ENCODE measurements around the gene DNAH6. TPM values are rescaled to one million over a fixed set of nuclear protein-coding genes. Genes with fewer than 3 reads are reported as not detected.

DNAH6 gene
- total RNA-seq, 1 experiment from 2014 or later: 0.32 TPM

GRCh38 chr2:84711651-84712050 is 195.4 kb downstream of the DNAH6 start:
- Mint-ChIP-seq H3K27ac (ENCODE audit: unreplicated experiment) (no peak overlapping the region), H3K4me3 (ENCODE audit: unreplicated experiment) (no peak overlapping the region), H3K4me1 (ENCODE audit: low read depth, unreplicated experiment) (no peaks in the 10 kb centered on the region), H3K36me3 (ENCODE audit: insufficient read depth, unreplicated experiment) (no peaks in the 10 kb centered on the region), H3K9me3 (ENCODE audit: unreplicated experiment) (no peaks in the 10 kb centered on the region), H3K27me3 (ENCODE audit: insufficient read depth, unreplicated experiment) (peaks cover 10% of the 10 kb centered on the region)
- Histone ChIP-seq H3K9me3 (no peaks in the 10 kb centered on the region), H3K36me3 (ENCODE audit: control insufficient read depth, insufficient read depth, low read length) (no peaks in the 10 kb centered on the region), H3K27me3 (replicated peaks; ENCODE audit: control insufficient read depth, insufficient read depth, low read length) (no peaks in the 10 kb centered on the region), H3K4me3 (ENCODE audit: low read depth, low read length) (no peak overlapping the region), H3K4me1 (no peaks in the 10 kb centered on the region)
- TF ChIP-seq, protein P1, sequence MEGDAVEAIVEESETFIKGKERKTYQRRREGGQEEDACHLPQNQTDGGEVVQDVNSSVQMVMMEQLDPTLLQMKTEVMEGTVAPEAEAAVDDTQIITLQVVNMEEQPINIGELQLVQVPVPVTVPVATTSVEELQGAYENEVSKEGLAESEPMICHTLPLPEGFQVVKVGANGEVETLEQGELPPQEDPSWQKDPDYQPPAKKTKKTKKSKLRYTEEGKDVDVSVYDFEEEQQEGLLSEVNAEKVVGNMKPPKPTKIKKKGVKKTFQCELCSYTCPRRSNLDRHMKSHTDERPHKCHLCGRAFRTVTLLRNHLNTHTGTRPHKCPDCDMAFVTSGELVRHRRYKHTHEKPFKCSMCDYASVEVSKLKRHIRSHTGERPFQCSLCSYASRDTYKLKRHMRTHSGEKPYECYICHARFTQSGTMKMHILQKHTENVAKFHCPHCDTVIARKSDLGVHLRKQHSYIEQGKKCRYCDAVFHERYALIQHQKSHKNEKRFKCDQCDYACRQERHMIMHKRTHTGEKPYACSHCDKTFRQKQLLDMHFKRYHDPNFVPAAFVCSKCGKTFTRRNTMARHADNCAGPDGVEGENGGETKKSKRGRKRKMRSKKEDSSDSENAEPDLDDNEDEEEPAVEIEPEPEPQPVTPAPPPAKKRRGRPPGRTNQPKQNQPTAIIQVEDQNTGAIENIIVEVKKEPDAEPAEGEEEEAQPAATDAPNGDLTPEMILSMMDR (IDR thresholded peaks at IDR 0.05; ENCODE audit: insufficient read depth in 1 of 2, low read depth in 1 of 2, low read length in 1 of 2, severe bottlenecking in 1 of 2, unreplicated experiment in 1 of 2): no peak
- BruUV-seq (replicated peaks): no TSS peak
- ChIA-PET CTCF (no interaction called here), POLR2A (no interaction called here)
- no peak for DNase-seq
- intact Hi-C loops (cut with micrococcal nuclease; ENCODE audit: unreplicated experiment): no loop called here

DNA sequence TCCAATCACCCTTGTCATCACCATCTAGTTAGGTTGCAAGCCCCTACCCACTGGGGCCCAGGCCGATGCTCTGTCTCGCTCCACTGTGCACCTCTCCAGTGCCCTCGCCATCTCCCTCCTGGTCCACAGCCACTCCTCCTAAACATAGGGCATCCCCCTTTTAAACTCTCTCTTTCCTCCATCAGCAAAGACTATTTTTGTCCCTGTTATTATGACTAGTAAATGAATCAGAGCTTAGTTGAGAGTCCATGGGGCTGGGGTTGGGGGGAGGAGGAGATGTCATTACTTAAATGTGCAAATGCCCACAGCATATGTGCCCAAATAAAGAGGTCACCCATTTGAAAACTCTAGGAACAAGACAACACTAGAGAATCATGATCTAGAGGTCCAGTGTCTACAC is 197.1 kb downstream of the DNAH6 start:
- POLR2A ChIA-PET: no interaction called here
- DNase-seq: no peak
- TF ChIP-seq, protein P1 (IDR thresholded peaks at IDR 0.05; ENCODE audit: insufficient read depth in 1 of 2, low read depth in 1 of 2, low read length in 1 of 2, severe bottlenecking in 1 of 2, unreplicated experiment in 1 of 2): no peak
- Mint-ChIP-seq H3K4me1 (ENCODE audit: low read depth, unreplicated experiment) (no peaks in the 10 kb centered on the region), H3K27ac (ENCODE audit: unreplicated experiment) (no peak overlapping the region), H3K27me3 (ENCODE audit: insufficient read depth, unreplicated experiment) (peaks cover 10% of the 10 kb centered on the region), H3K9me3 (ENCODE audit: unreplicated experiment) (no peaks in the 10 kb centered on the region), H3K4me3 (ENCODE audit: unreplicated experiment) (no peak overlapping the region), H3K36me3 (ENCODE audit: insufficient read depth, unreplicated experiment) (no peaks in the 10 kb centered on the region)
- Histone ChIP-seq H3K4me1 (no peaks in the 10 kb centered on the region), H3K9me3 (no peaks in the 10 kb centered on the region), H3K4me3 (ENCODE audit: low read depth, low read length) (no peak overlapping the region), H3K27me3 (replicated peaks; ENCODE audit: control insufficient read depth, insufficient read depth, low read length) (no peaks in the 10 kb centered on the region), H3K36me3 (ENCODE audit: control insufficient read depth, insufficient read depth, low read length) (no peaks in the 10 kb centered on the region)
- BruUV-seq (replicated peaks): no TSS peak
- CTCF ChIA-PET: no interaction called here
- intact Hi-C loops (cut with micrococcal nuclease; ENCODE audit: unreplicated experiment): no loop called here

DNA sequence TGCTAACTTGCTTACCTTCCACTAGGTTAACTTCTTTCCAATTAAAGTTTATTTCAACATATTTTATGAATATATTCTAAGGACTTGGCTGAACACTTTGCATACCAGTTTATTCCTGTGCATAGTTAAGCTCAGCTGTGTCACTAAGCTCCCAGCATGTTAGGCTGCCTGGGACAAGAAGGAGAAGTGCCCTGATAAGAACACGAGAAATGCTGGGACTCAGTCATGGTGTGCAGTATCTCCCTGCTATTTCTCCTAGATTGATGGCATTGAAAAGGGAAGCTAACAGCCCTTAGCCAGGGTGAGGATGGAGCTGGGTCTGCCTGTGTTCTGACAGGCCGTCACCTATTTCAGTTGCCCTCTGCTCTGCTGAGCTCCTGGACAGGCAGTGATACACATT is 200.3 kb downstream of the DNAH6 start:
- no peaks in the 10 kb centered on the region for H3K9me3 Mint-ChIP-seq (ENCODE audit: unreplicated experiment)
- TF ChIP-seq, protein P1 (IDR thresholded peaks at IDR 0.05; ENCODE audit: insufficient read depth in 1 of 2, low read depth in 1 of 2, low read length in 1 of 2, severe bottlenecking in 1 of 2, unreplicated experiment in 1 of 2): no peak
- Histone ChIP-seq H3K4me1 (no peaks in the 10 kb centered on the region), H3K4me3 (ENCODE audit: low read depth, low read length) (no peak overlapping the region), H3K27me3 (replicated peaks; ENCODE audit: control insufficient read depth, insufficient read depth, low read length) (no peaks in the 10 kb centered on the region), H3K9me3 (no peaks in the 10 kb centered on the region), H3K36me3 (ENCODE audit: control insufficient read depth, insufficient read depth, low read length) (no peaks in the 10 kb centered on the region)
- no peak overlapping the region for H3K27ac Mint-ChIP-seq (ENCODE audit: unreplicated experiment)
- ChIA-PET POLR2A (no interaction called here), CTCF (interaction anchor here (0.5 kb wide), 1 partner anchor 64 kb away, joined by 3 read pairs; no protein-coding TSS in a partner anchor)
- BruUV-seq (replicated peaks): no TSS peak
- no peaks in the 10 kb centered on the region for H3K36me3 Mint-ChIP-seq (ENCODE audit: insufficient read depth, unreplicated experiment)
- H3K4me1 Mint-ChIP-seq (ENCODE audit: low read depth, unreplicated experiment): no peaks in the 10 kb centered on the region
- H3K27me3 Mint-ChIP-seq (ENCODE audit: insufficient read depth, unreplicated experiment): peaks cover 6% of the 10 kb centered on the region
- H3K4me3 Mint-ChIP-seq (ENCODE audit: unreplicated experiment): no peak overlapping the region
- no peak for DNase-seq
- intact Hi-C loops (cut with micrococcal nuclease; ENCODE audit: unreplicated experiment): no loop called here

Data from Caco-2 (cell line).